ENCODE data around the gene MT1B. TPM values are rescaled to one million over a fixed set of nuclear protein-coding genes. Genes with fewer than 3 reads are reported as not detected.

Gene MT1B
- polyA plus RNA-seq, 1 donor from 2014 or later, result not detected

GRCh38 chr16:56684926-56685590, 33.4 kb downstream of the MT1B start:
- H3K9me3 ChIP-seq (ENCODE audit: low read length), result no peaks in the 10 kb centered on the region
- H3K9ac ChIP-seq (ENCODE audit: low read length), result no peak overlapping the region
- H3K4me2 ChIP-seq (ENCODE audit: low read length), result no peak overlapping the region
- no peak overlapping the region for H2AFZ ChIP-seq (ENCODE audit: low read depth, low read length)
- H4K20me1 ChIP-seq (ENCODE audit: insufficient read depth), result no peaks in the 10 kb centered on the region
- no peak overlapping the region for H3K27ac ChIP-seq (ENCODE audit: low read length)
- no peaks in the 10 kb centered on the region for H3F3A ChIP-seq (ENCODE audit: insufficient read depth, low read length, poor library complexity, severe bottlenecking)
- no peaks in the 10 kb centered on the region for H3K9me2 ChIP-seq (ENCODE audit: insufficient read depth, low read length)
- peaks cover 26% of the 10 kb centered on the region for H3K27me3 ChIP-seq (ENCODE audit: insufficient read depth, low read depth, low read length)
- no peaks in the 10 kb centered on the region for H3K79me2 ChIP-seq (replicated peaks; ENCODE audit: insufficient read depth, low read length)
- TF ChIP-seq MXI1 (conservative IDR thresholded peaks at IDR 0.05; ENCODE audit: poor library complexity, severe bottlenecking) (no peak), RAD21 (conservative IDR thresholded peaks at IDR 0.05) (no peak), POLR2AphosphoS5 (IDR thresholded peaks at IDR 0.05) (no peak), SMC3 (conservative IDR thresholded peaks at IDR 0.05; ENCODE audit: poor library complexity) (no peak), EZH2 (IDR thresholded peaks at IDR 0.05; ENCODE audit: borderline replicate concordance, insufficient read depth, low read length, poor library complexity, severe bottlenecking) (no peak), TAF1 (IDR thresholded peaks at IDR 0.05; ENCODE audit: low read depth) (no peak), EP300 (conservative IDR thresholded peaks at IDR 0.05; ENCODE audit: poor library complexity, severe bottlenecking) (no peak)
- TF ChIP-seq, protein P1, sequence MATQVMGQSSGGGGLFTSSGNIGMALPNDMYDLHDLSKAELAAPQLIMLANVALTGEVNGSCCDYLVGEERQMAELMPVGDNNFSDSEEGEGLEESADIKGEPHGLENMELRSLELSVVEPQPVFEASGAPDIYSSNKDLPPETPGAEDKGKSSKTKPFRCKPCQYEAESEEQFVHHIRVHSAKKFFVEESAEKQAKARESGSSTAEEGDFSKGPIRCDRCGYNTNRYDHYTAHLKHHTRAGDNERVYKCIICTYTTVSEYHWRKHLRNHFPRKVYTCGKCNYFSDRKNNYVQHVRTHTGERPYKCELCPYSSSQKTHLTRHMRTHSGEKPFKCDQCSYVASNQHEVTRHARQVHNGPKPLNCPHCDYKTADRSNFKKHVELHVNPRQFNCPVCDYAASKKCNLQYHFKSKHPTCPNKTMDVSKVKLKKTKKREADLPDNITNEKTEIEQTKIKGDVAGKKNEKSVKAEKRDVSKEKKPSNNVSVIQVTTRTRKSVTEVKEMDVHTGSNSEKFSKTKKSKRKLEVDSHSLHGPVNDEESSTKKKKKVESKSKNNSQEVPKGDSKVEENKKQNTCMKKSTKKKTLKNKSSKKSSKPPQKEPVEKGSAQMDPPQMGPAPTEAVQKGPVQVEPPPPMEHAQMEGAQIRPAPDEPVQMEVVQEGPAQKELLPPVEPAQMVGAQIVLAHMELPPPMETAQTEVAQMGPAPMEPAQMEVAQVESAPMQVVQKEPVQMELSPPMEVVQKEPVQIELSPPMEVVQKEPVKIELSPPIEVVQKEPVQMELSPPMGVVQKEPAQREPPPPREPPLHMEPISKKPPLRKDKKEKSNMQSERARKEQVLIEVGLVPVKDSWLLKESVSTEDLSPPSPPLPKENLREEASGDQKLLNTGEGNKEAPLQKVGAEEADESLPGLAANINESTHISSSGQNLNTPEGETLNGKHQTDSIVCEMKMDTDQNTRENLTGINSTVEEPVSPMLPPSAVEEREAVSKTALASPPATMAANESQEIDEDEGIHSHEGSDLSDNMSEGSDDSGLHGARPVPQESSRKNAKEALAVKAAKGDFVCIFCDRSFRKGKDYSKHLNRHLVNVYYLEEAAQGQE (IDR thresholded peaks at IDR 0.05; ENCODE audit: borderline replicate concordance), result no peak
- H3K4me3 ChIP-seq (ENCODE audit: low read length), result no peak overlapping the region
- H3K36me3 ChIP-seq (ENCODE audit: insufficient read depth, low read length), result no peaks in the 10 kb centered on the region

- no peaks in the 10 kb centered on the region for H3K79me2 ChIP-seq (replicated peaks; ENCODE audit: insufficient read depth, low read length)
- H3K27me3 ChIP-seq (ENCODE audit: insufficient read depth, low read depth, low read length), result peaks cover 23% of the 10 kb centered on the region
- no peaks in the 10 kb centered on the region for H3K9me2 ChIP-seq (ENCODE audit: insufficient read depth, low read length)
- H3K9me3 ChIP-seq (ENCODE audit: low read length), result no peaks in the 10 kb centered on the region
- H4K20me1 ChIP-seq (ENCODE audit: insufficient read depth), result no peaks in the 10 kb centered on the region
- no peak overlapping the region for H3K9ac ChIP-seq (ENCODE audit: low read length)
- no peaks in the 10 kb centered on the region for H3K36me3 ChIP-seq (ENCODE audit: insufficient read depth, low read length)
- no peak overlapping the region for H2AFZ ChIP-seq (ENCODE audit: low read depth, low read length)
- no peak overlapping the region for H3K27ac ChIP-seq (ENCODE audit: low read length)
- TF ChIP-seq EZH2 (IDR thresholded peaks at IDR 0.05; ENCODE audit: borderline replicate concordance, insufficient read depth, low read length, poor library complexity, severe bottlenecking), result no peak
- TF ChIP-seq, protein P1 (IDR thresholded peaks at IDR 0.05; ENCODE audit: borderline replicate concordance), result no peak
- TF ChIP-seq SMC3 (conservative IDR thresholded peaks at IDR 0.05; ENCODE audit: poor library complexity), result no peak
- no peak for TF ChIP-seq MXI1 (conservative IDR thresholded peaks at IDR 0.05; ENCODE audit: poor library complexity, severe bottlenecking)
- no peak for TF ChIP-seq POLR2AphosphoS5 (IDR thresholded peaks at IDR 0.05)
- TF ChIP-seq CTCF (IDR thresholded peaks at IDR 0.05; ENCODE audit: poor library complexity, severe bottlenecking), result no peak
- no peak for TF ChIP-seq TAF1 (IDR thresholded peaks at IDR 0.05; ENCODE audit: low read depth)
- TF ChIP-seq RAD21 (conservative IDR thresholded peaks at IDR 0.05), result no peak
- no peak for TF ChIP-seq EP300 (conservative IDR thresholded peaks at IDR 0.05; ENCODE audit: poor library complexity, severe bottlenecking)
- H3K4me3 ChIP-seq (ENCODE audit: low read length), result no peak overlapping the region
- no peaks in the 10 kb centered on the region for H3F3A ChIP-seq (ENCODE audit: insufficient read depth, low read length, poor library complexity, severe bottlenecking)
- no peak overlapping the region for H3K4me2 ChIP-seq (ENCODE audit: low read length)
These were observed 35.1 kb downstream of the MT1B start for GRCh38 chr16:56686758-56687157.
